Gastroesophageal sphincter (tissue), 4 donors: ENCODE results near the gene MDGA2. TPM values are rescaled to one million over a fixed set of nuclear protein-coding genes. Genes with fewer than 3 reads are reported as not detected.

ENCODE experiments used
- ATAC-seq: fragments of 150-250 bp; one replicate; pipeline ENCODE4 v1.9.1; 2016; ENCODE audit warnings: mild to moderate bottlenecking, moderate library complexity
- H3K27ac ChIP-seq, 4 donors: fragments of 200-600 bp; sonication (generic) in 3 of 4; 1 replicate in 3 of 4; 2 replicates in 1 of 4; pipeline ENCODE4 v1.5.1; 2016 to 2019
- H3K27me3 ChIP-seq: fragments of 200-600 bp; sonication (generic); one replicate; pipeline ENCODE4 v1.5.1; 2019
- H3K36me3 ChIP-seq, 2 donors: fragments of 200-600 bp; sonication (generic); one replicate each; pipeline ENCODE4 v1.5.1; 2019; ENCODE audit warnings: control low read depth in 1 of 2
- H3K4me1 ChIP-seq, 3 donors: fragments of 200-600 bp; sonication (generic); 1 replicate in 2 of 3; 2 replicates in 1 of 3; pipeline ENCODE4 v1.5.1; 2016 to 2019; ENCODE audit warnings: control low read depth in 2 of 3
- H3K4me3 ChIP-seq, 2 donors: fragments of 200-600 bp; sonication (generic); one replicate each; pipeline ENCODE4 v1.5.1; 2019; ENCODE audit warnings: mild to moderate bottlenecking in 1 of 2, moderate library complexity in 1 of 2
- H3K9me3 ChIP-seq, 3 donors: fragments of 200-600 bp; sonication (generic); one replicate each; pipeline ENCODE4 v1.5.1; 2017 to 2019; ENCODE audit warnings: control low read depth in 2 of 3
- CTCF ChIP-seq, 4 experiments: fragments of 200-600 bp in 2 of 4; fragments of 450-650 bp in 2 of 4; sonication (generic) in 1 of 4; IDR thresholded peaks; one replicate each; pipeline ENCODE4 v1.5.1; 2017 to 2019; ENCODE audit warnings: antibody characterized with exemption in 4 of 4, mild to moderate bottlenecking in 2 of 4, moderate library complexity in 2 of 4
- EP300 ChIP-seq: sonication (generic); formaldehyde crosslinking; IDR thresholded peaks from one replicate; pipeline ENCODE4 v1.6.1; 2017; ENCODE audit warnings: antibody characterized with exemption, mild to moderate bottlenecking
- POLR2A ChIP-seq, 2 donors: fragments of 450-650 bp; IDR thresholded peaks; one replicate each; pipeline ENCODE4 v1.6.1; 2017; ENCODE audit warnings: antibody characterized with exemption in 2 of 2, mild to moderate bottlenecking in 2 of 2, moderate library complexity in 1 of 2
- POLR2AphosphoS5 ChIP-seq: sonication (generic); formaldehyde crosslinking; IDR thresholded peaks from one replicate; pipeline ENCODE4 v1.6.1; 2017; ENCODE audit warnings: antibody characterized with exemption
- WGBS, 2 donors: methylation state at CpG; one replicate each; pipeline ENCODE4 v1.1.5; 2018; ENCODE audit warnings: low coverage in 1 of 2; 5-methylcytosine and 5-hydroxymethylcytosine counted together
- total RNA-seq, 4 donors: library from RNA; depleted of rRNA; stranded (reverse); fragments of >200 nt; gene quantifications; one replicate each; pipeline ENCODE4 v1.1.0, GENCODE V29; 2016

Gene MDGA2
- total RNA-seq, 4 donors from 2014 or later: 0.40 TPM; not detected in 3

- 63 to 75% methylated on average over 5 of the region's 5 CpGs for WGBS, 2 donors
- no peaks in the 10 kb centered on the region for H3K4me1 ChIP-seq
- no peak for ATAC-seq
- no peak overlapping the region for H3K4me3 ChIP-seq
- H3K36me3 ChIP-seq: no peaks in the 10 kb centered on the region
- no peaks in the 10 kb centered on the region for H3K9me3 ChIP-seq
- H3K27ac ChIP-seq: no peak overlapping the region
- H3K27me3 ChIP-seq: no peaks in the 10 kb centered on the region
- TF ChIP-seq POLR2AphosphoS5 (no peak), POLR2A (IDR thresholded peaks at IDR 0.05) (no peak), EP300 (no peak), CTCF (IDR thresholded peaks at IDR 0.05) (no peak)
These were observed 401.5 kb downstream of the MDGA2 start for GRCh38 chr14:47273939-47274338.

- Histone ChIP-seq H3K36me3 (no peaks in the 10 kb centered on the region), H3K4me3 (no peak overlapping the region), H3K27ac (no peak overlapping the region), H3K27me3 (no peaks in the 10 kb centered on the region), H3K4me1 (no peaks in the 10 kb centered on the region), H3K9me3 (no peaks in the 10 kb centered on the region)
- TF ChIP-seq EP300 (no peak), POLR2AphosphoS5 (no peak), POLR2A (IDR thresholded peaks at IDR 0.05) (no peak)
- ATAC-seq: no peak
- 73 to 81% methylated on average over 4 of the region's 4 CpGs for WGBS, 2 donors
These were observed 404.7 kb downstream of the MDGA2 start for GRCh38 chr14:47270715-47271114.

GRCh38 chr14:47269756-47270492 is 405.5 kb downstream of the MDGA2 start:
- Histone ChIP-seq H3K27me3 (no peaks in the 10 kb centered on the region), H3K27ac (no peak overlapping the region), H3K4me3 (peak overlapping the region in 1 of 2 donors; percentile 20), H3K36me3 (no peaks in the 10 kb centered on the region), H3K4me1 (no peaks in the 10 kb centered on the region), H3K9me3 (no peaks in the 10 kb centered on the region)
- no peak for ATAC-seq
- TF ChIP-seq EP300: no peak
- TF ChIP-seq POLR2A (IDR thresholded peaks at IDR 0.05): no peak
- no peak for TF ChIP-seq CTCF (IDR thresholded peaks at IDR 0.05)
- no peak for TF ChIP-seq POLR2AphosphoS5
- WGBS, 2 donors: 43 to 48% methylated on average over 6 of the region's 6 CpGs

- no peaks in the 10 kb centered on the region for H3K36me3 ChIP-seq
These were observed 410.6 kb downstream of the MDGA2 start for GRCh38 chr14:47264842-47265241.

GRCh38 chr14:47262801-47263200 is 412.6 kb downstream of the MDGA2 start:
- Histone ChIP-seq H3K4me1 (no peaks in the 10 kb centered on the region), H3K4me3 (no peak overlapping the region), H3K9me3 (no peaks in the 10 kb centered on the region), H3K27ac (no peak overlapping the region), H3K36me3 (no peaks in the 10 kb centered on the region), H3K27me3 (no peaks in the 10 kb centered on the region)
- no peak for TF ChIP-seq POLR2AphosphoS5
- no peak for TF ChIP-seq EP300
- TF ChIP-seq CTCF (IDR thresholded peaks at IDR 0.05): no peak
- no peak for TF ChIP-seq POLR2A (IDR thresholded peaks at IDR 0.05)
- 73 to 88% methylated on average over 1 to 2 of the region's 2 CpGs for WGBS, 2 donors
- ATAC-seq: no peak

More at GRCh38 chr14:47264842-47265241, 410.6 kb downstream of the MDGA2 start:
- Histone ChIP-seq H3K27me3 (no peaks in the 10 kb centered on the region), H3K9me3 (no peaks in the 10 kb centered on the region), H3K4me1 (no peaks in the 10 kb centered on the region), H3K4me3 (no peak overlapping the region), H3K27ac (no peak overlapping the region)
- TF ChIP-seq POLR2AphosphoS5 (no peak), CTCF (IDR thresholded peaks at IDR 0.05) (no peak), EP300 (no peak), POLR2A (IDR thresholded peaks at IDR 0.05) (no peak)
- ATAC-seq: no peak
- 60 to 93% methylated on average over 1 of the region's 1 CpG for WGBS, 2 donors
